ENCODE data around the gene MPZL3.
"Not testable (repeated sequence)": the region's sequence is repeated elsewhere in the genome, so short reads cannot be mapped to it uniquely, and the experiment has no call there.

- TF ChIP-seq CTCF (optimal IDR thresholded peaks at IDR 0.05 in 1 of 3, IDR thresholded peaks at IDR 0.05 in 1 of 3, conservative IDR thresholded peaks at IDR 0.05 in 1 of 3; ENCODE audit: extremely low read depth in 1 of 3, insufficient read depth in 2 of 3, low read length in 3 of 3); EZH2 (IDR thresholded peaks at IDR 0.05; ENCODE audit: low read length): not testable (repeated sequence)
Observed at GRCh38 chr11:118183691-118184090, 68.5 kb downstream of the MPZL3 start.

All from keratinocyte (primary cell).